Stimulated activated CD4-positive, alpha-beta T cell treated with anti-CD3 and anti-CD28 coated beads, Interleukin-4, amount 100 ng/mL, for 1 hour (primary cell): ENCODE results near the gene TM6SF1.
"Not testable (repeated sequence)": the region's sequence is repeated elsewhere in the genome, so short reads cannot be mapped to it uniquely, and the experiment has no call there.

Experiments
- DNase-seq: peaks from one replicate; pipeline ENCODE4 v3.0.0-alpha.2; 2020

The TM6SF1 gene

DNA sequence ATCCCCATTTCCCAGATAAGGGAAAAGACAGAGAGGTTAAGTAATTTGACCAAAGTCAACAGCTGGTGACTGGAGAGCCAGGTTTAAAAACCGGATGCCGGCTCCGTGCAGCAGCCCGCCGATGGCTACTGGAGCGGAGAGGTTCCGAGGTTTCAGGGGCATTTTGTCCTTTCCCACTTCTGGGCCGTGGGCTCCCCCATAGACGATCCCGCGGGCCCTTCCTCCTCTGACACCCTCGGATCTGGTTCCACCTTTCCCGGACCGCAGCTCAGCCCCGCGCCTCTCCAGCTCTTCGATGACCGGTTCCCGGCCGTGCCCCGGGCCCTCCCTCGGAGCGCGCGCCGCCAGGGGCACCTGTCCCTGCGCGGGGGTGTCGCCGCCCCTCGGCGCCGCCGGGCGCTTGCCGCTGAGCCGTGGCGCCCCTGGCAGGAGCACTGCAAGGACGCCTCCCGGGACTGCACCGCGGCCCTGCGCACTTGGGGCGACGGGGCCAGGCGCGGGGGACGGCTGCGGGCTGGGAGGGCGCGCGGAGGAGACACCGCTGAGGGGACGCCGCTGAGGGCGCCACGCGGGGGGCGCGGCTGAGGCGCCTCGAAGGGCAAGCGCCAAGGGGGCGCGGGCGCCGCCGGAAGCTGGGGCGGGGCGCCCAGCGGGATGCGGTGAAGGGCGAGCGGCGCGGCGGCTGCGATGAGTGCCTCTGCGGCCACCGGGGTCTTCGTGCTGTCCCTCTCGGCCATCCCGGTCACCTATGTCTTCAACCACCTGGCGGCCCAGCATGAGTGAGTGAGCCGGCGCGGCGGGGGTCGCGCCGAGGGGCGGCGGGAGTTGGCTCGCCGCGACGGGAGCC lies at the start of gene TM6SF1:
Gene TM6SF1, plus strand, starts transcription at position 652 of the 847 bp plus-strand sequence. Its CDS starts 36 bp downstream, at position 688.
- DNase-seq, result peak; percentile 9

DNA sequence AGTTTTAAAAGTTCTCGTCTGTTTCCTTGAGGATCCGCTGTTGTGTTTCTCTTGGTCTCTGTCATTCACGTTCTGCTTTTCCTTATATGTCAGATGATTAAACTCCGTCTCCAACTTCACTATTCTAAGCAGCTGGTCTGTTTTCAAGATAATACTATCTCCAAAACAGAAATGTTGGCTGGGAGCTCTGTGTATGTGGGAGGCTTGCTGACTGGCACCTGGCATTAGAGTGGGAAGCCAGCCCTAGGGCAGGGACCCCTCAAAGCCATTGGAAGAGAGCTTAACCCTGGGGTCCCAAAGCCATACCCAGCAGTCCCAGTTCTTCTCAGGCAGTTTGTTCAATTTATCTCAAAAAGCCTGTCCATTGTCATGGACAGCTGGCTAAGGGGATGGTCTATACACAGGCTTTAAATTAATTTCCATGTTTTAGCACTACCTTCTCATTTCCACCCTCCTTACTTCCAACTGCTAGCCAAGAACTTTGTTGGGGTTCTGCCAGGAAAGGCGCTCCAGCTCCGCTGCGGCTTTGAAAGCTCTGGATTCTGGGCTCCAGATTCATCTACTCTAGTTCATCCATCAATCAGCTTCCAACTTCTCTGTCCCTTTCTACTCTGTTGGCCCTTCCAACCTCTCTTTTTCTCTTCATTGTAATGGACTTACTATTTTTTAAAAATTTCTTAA lies 49.6 kb upstream of the TM6SF1 start:
- no peak for DNase-seq

DNA sequence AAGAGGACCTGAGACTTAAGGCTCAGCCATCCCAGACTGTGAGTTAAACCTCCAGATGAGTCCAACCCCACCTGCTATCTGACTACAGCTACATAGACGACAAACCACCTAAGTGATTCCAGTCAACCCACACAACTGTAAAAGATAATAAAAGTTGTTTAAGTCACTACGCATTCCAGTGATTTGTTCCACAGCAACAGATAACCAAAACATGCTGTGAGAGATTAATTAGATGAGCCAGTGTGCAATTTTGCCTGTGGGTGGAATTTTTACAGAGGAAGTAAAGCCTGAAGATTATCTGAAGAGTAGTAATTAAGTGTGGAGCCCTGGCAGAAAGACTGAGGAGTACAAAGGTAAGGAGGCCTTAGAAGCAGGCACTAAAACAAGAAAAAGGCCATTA lies 45.8 kb upstream of the TM6SF1 start:
- no peak for DNase-seq

DNA sequence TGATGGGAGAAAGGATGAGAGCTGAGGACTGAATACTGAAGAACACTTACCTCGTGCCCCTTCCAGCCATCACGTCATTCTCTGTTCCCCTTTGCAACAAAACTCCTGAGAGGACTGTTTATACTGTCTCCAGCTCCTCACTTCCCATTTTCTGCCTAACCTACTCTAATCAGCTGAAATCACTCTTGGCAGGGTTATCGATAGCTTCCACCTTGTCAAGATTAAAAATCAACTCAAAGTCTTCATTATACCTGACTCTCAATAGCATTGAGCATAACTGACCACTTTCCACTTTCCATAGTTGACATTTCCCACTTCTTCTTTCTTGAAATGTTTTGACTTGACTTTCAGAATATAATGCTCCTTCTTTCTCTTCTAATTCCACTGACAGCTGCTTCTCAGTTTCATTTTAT lies 44.7 kb upstream of the TM6SF1 start:
- no peak for DNase-seq

DNA sequence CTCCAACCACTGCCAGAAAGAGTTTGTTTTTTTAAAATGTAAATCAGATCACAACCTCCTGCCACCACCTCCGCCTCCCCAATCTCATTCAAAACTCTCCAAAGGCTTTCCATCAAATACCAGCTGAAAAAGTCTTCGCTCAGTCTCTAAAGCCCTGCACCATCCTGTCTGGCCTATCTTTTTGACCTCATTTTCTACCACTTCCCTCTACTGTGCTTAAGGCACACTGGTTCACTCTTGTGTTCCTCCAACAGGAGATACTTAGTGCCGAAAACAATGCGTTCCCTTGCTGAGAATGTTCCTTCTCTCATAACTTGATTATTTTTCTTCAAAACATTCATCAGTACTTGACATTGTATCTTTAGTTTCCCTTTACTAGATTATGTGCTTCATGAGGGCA lies 43.9 kb upstream of the TM6SF1 start:
- no peak for DNase-seq

DNA sequence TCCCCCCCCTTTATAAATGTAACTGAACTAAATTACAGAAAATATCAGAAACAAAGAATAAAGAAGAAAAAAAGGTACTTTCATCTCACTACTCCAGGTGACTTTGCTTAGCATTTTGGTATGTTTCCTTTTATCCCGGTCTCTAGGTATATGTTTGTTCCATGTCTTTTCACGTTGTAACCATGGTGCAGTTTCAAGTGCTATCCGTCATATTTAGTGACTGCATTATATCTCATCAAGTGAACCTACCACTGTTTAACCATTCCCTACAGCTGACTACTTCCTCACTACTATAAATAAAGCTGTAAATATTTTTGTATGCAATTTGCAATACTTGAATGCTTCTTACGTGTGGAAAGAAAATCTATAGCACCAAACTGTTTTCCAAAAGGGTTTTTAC lies 42.6 kb upstream of the TM6SF1 start:
- DNase-seq, result no peak

DNA sequence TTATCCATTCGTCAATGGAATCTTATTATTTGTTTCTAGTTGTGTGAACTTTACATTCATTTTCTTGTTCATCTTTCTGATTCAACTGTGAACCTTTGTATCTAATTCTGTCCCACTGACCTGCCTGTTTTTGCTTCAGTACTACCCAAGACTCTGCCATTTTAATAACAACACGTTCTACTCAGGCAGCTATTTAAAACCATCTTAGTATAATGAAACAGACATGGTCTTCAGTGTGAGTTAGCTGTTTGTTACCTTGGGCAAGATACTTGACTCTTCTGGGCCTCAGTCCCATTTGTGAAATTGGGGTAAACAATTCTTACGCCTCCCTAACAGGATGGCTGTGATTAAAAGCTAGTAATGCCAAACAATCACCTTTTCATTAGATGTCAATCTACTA lies 42.0 kb upstream of the TM6SF1 start:
- no peak for DNase-seq

DNA sequence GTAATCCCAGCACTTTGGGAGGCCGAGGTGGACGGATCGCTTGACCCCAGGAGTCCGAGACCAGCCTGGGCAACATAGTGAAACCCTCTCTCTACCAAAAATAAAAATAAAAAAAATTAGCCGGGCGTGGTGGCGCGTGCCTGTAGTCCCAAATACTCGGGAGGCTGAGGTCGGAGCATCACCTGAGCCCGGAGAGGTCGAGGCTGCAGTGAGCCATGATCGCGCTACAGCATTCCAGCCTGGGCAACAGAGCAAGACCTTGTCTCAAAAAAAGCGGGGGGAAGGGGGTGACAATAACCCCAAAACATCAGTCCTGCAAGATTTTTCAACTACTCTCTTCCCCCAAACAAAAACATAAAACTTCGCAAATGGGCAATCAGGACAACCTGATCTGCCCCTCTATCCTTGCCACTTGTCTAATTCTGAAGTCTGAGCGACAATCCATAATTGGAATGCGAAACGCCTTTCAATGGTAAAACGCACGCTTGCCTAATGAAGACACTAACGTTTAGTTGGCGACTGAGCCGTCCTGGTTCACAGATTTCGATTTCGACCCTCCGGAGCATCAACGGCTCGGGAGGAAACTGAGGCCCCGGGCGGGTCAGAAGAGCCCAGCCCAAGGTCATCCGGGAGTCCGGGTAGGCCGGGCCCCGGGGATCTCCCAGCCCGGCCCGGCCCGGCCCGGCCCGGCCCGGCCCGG lies 41.3 kb upstream of the TM6SF1 start:
- DNase-seq, result peak; percentile 9

DNA sequence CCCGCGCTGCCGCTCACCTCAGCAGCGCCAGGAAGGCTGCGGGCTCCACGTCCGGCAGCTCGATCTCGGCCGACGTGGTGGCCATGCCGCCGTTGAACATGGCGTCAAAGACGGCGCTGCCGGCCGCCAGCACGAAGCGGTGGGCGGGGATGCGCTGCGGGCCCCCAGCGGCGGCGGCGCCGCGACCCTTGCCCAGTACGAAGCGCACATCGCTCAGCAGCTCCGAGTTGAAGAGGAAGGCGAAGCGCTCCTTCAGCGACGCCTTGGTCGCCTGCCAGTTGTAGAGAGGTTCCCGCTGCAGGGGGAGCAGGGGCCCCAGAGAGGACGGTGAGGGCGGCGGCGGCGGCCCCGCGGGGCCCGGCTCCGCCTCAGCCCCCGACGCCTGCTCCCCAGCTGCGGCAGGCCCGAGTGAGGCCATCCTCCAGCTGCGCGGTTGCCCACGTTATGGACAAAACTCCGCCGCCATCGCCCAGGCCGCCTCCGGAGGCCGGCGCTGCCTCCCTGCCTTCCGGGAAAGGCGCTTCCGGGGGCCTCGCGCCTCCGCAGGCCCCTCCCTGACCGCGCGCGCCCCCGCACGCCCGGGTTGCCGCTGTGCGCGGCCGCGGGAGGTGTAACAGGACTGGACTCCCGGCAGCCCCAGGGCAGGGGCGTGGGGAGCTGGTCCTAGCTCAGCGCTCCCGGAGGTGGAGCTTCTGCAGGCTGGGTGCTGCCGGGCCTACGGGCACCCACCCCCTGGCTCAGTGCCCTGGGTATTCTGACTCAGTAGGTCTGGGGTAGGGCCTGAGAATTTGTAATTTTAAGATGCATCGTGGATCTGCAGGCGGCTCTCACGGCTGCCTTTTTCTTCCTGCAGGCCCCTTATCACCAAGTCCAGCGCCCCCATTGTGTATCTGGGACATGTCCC lies 40.5 kb upstream of the TM6SF1 start, which contains the start of gene BTBD1:
Gene BTBD1, minus strand, starts transcription at position 519 of the 904 bp plus-strand sequence. Its CDS starts 101 bp downstream, at position 418.
- peak; percentile 87 for DNase-seq

DNA sequence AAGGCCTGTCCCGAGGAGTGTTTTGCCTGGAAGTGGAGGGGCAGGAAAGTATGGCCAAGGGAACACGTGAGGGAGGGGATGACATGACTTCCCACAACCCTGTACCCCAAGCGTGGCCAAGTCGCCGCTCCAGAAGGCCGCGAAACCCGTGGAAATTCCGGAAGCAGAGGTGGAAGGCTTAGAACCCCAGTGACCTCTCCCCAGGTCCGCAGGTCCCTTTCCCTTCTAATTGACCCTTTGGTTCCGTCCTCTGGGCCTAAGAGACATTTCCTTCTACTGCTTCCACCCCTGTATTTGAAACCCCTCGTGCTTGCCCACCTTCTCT lies 39.8 kb upstream of the TM6SF1 start:
- no peak for DNase-seq

DNA sequence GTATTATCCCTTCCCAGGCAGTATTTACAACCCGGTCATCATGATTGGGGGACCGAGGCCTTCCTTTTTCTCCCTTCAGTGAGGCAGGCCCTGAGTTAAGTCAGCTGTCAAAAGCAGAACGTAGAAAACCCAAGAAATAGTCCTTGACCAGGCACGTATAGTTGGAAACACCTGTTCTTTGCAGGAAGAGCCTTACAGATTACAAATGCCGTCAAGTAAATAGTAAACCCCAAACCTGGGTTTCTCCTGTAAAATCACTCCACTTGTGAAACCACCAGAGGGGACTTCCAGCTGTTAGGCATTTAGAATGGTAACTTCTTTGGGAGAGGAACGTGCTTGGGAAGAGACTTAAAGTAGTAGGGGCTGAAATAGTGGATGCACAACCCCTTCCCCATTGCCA lies 39.4 kb upstream of the TM6SF1 start:
- no peak for DNase-seq

DNA sequence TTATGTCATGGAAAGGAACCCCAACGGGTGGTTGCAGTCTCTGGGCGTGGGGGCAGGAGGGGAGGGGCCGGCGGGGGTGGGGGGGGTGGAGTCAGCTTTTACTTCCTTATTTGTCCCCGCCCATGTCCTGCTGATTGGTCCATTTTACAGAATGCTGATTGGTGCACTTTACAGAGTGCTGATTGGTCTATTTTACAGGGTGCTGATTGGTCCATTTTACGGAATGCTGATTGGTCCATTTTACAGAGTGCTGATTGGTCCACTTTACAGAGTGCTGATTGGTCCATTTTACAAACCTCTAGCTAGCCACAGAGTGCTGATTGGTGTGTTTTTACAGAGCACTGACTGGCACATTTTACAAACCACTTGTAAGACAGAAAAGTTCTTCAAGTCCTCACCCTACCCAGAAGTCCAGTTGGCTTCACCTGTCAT lies 38.2 kb upstream of the TM6SF1 start:
- DNase-seq, result not testable (repeated sequence)

DNA sequence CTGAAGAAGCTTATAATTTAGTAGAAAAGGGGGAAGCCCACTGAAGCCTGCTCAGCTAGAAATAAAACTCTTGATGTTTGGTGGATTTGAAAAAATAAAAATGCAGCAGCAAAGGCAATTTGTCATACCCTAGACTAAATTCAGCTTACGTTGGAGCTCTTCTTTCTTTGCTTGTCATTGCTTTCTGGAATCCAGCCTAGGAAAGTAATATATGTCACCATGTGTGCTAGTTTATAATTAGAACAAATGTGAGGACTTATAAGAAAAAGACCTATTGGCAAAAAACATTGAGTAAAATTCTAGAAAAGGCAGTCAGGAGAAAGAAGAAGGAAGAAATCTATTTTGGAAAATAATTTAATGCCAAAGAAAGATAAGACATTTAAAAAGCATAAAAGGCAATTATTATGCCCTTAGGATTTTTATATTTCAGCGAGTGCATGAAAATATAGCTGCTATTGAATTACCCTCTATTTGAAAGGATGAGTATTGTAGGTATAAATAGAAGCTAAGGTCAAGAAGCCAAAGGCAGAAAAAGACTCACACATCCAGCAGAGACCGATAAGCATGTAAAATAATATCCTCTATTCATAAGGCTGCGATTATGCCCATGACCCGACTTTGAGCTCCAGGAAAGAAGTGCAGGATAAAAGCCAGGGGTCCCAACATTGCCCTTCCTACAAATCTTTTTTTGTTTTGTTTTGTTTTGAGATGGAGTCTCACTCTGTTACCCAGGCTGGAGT lies 29.8 kb upstream of the TM6SF1 start:
- DNase-seq, result no peak

DNA sequence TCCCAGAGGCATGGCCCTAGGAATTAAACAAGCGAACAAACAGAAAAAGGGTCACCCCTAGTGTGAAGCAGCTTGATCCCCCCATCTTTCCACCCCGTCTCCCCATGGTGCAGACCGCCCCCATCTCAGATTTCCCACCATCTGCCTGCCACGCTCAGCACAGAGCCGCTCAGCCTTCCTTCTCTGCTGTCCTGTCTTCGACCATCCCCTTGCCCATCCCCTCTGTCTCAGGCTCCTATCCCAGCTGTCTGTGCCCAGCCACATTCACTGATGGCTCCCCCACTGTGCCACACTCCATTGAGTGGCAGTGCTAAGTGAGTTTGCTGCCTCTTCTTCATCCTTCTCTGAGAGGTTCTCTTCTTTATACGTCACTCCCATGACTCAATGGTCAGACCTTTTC lies 28.7 kb upstream of the TM6SF1 start:
- no peak for DNase-seq

DNA sequence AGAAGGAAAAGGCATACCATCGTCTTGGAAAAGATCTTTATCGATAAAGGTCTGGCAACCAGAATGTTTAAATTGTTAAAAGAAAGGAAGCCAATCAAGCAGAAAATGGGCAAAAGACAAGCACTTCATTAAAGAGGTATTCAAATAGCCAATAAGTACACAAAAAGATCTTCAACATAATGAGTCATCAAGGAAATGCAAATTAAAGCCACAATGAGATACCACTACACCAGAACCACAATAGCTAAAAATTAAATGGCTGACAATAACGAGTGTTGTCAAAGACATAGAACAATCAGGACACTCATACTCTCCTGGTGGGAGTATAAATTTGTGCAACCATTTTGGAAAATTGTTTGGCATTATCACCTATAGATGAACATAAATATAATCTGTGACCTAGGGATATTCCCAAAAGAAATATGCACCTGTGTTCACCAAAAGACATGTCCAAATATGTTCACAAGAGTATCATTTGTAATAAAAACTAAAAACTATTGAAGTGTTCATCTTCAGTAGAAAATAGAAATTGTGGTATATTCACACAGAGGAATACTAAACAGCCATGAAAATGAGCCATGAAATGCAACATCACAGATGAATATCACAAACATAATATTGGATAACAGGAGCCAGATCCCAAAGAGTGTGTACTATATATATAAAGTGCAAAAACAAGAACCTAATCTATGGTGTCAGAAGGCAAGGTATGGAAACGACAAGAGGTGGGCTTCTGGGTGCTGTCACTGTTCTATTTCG lies 26.0 kb upstream of the TM6SF1 start:
- DNase-seq, result no peak

DNA sequence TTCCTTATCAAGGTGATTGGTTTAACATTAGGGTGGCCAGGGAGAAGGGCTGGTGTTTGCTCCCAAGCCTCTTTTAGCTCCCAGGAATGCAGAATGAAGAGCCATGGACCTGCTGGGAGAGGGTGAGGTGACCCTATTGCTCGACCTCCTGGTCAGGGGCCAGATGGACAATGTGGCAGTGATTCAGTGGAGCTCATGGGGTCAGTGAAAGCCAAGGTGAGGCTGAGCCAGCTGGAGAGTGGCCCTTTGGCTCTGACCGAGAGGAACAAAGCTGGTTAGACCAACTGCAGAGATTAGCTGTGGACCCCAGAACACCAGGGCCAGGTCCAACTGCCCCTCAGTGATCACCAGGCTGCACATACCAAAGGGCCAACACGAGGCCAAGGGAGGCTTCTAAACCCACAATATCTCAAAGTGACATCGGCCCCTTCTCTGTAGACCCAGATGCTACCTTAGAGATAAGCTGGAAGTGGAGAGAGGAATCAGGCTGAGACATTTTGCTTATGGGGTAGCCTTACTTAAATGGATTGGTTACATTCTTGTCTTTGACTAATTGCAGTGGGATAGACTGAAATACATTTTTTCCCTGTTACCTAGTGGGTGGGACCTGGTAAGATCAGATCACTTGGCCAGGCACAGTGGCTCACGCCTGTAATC lies 24.6 kb upstream of the TM6SF1 start:
- no peak for DNase-seq

DNA sequence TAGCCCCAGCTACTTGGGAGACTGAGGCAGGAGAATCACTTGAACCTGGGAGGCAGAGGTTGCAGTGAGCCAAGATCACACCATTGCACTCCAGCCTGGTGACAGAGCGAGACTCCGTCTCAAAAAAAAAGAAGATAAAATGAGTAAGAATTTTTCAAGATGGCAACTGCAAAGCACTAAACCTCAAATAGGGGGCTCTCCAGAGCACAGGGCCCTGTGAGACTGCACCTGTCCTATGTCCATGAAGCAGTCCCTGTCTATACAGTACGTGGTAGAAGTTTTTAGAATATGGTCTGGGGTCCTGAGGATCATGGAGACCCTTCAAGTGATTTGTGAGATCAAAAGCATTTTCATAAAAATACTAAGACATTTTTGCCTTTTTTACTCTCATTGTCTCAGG lies 22.0 kb upstream of the TM6SF1 start:
- not testable (repeated sequence) for DNase-seq

DNA sequence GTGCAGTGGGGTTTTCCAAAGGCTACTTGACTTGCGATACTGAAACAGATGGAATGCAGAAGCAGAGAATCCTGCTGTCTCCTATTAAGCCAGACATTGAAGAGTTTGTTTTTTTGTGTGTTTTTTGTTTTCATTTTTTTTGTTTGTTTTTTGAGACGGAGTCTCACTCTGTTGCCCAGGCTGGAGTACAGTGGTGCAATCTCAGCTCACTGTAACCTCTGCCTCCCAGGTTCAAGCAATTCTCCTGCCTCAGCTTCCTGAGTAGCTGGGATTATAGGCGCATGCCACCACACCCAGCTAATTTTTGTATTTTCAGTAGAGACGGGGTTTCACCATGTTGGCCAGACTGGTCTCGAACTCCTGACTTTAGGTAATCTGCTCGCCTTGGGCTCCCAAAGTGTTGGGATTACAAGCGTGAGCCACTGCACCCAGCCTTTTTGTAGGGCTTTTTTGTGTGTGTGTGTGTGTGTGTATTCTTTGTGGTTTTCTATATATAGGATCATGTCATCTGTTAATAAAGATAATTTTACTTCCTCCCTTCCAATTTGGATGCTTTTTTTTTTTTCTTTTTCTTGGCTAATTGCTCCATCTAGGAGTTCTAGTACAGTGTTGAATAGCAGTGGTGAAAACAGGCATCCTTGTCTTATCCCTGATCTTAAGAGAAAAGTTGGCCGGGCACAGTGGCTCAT lies 21.4 kb upstream of the TM6SF1 start:
- not testable (repeated sequence) for DNase-seq

DNA sequence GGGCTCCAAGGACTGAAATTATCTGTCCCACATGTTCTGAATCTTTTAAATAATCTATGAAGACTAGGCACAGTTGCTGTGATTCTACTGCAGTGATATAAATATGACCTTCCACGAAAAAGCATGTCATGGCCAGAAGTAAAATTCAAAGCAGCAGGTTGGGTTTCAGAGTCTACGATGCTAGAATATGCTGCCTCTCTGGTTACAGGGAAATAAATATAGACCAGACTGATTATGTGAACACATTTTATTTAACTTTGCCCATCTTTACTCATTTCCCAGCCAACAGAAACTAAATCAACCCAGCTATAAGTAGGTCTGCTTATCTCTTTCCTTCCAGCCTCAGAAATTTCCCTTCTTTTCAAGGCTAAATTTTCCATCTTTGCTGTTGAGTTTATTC lies 19.9 kb upstream of the TM6SF1 start:
- DNase-seq, result no peak

DNA sequence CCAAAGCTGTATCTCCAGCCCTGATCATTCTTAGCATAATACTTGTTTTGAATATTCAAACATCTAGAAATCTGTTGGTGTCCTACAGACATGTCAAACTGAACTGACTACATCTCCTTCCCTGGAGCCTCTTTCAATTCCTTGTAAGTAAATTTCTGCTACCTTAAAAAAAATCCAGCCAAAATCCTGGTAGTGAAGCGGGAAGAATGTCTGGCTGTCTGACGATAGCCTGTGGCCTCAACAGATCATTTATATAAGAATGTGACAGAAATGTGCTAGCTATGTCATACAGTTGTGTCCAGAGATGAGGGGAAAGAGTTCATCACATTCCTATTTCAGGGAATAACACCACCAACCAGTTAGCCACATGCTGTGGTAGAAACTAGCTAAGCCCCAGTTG lies 18.6 kb upstream of the TM6SF1 start:
- no peak for DNase-seq
